H9 (cell line): ENCODE results near the gene SPARCL1. TPM values are rescaled to one million over a fixed set of nuclear protein-coding genes. Genes with fewer than 3 reads are reported as not detected.

Source experiments
- DNase-seq: peaks from one replicate; pipeline ENCODE4 v3.0.0-alpha.2; 2017
- H2AFZ ChIP-seq: one replicate; pipeline ENCODE4 v1.6.1; 2013; ENCODE audit warnings: mild to moderate bottlenecking, low read length, control low read depth, moderate library complexity
- H2AK5ac ChIP-seq: 2 replicates; pipeline ENCODE4 v1.6.1; 2013; ENCODE audit warnings: low read length, control low read depth, mixed read lengths; ENCODE audit not compliant: insufficient read length
- H2BK120ac ChIP-seq: one replicate; pipeline ENCODE4 v1.6.1; 2013; ENCODE audit warnings: low read depth, mild to moderate bottlenecking, low read length, control low read depth, inconsistent platforms; ENCODE audit not compliant: poor library complexity, severe bottlenecking
- H2BK12ac ChIP-seq: 2 replicates; pipeline ENCODE4 v1.6.1; 2013; ENCODE audit warnings: low read length, control low read depth, mixed read lengths, low read depth; ENCODE audit not compliant: insufficient read length
- H2BK15ac ChIP-seq: 2 replicates; pipeline ENCODE4 v1.6.1; 2013; ENCODE audit warnings: low read depth, low read length, control low read depth
- H2BK20ac ChIP-seq: one replicate; pipeline ENCODE4 v1.6.1; 2013; ENCODE audit warnings: low read depth, mild to moderate bottlenecking, low read length, control low read depth, inconsistent platforms; ENCODE audit not compliant: poor library complexity, severe bottlenecking
- H2BK5ac ChIP-seq: 2 replicates; pipeline ENCODE4 v1.6.1; 2013; ENCODE audit warnings: low read length, control low read depth, mixed read lengths; ENCODE audit not compliant: insufficient read length
- H3K14ac ChIP-seq: 2 replicates; pipeline ENCODE4 v1.6.1; 2013; ENCODE audit warnings: low read length, control low read depth; ENCODE audit not compliant: insufficient read depth
- H3K18ac ChIP-seq: 2 replicates; pipeline ENCODE4 v1.6.1; 2013; ENCODE audit warnings: low read depth, mild to moderate bottlenecking, mixed read lengths, low read length, control low read depth; ENCODE audit not compliant: insufficient read length
- H3K23ac ChIP-seq: 2 replicates; pipeline ENCODE4 v1.6.1; 2013; ENCODE audit warnings: low read length, control low read depth, mixed read lengths, low read depth; ENCODE audit not compliant: insufficient read length
- H3K23me2 ChIP-seq: 2 replicates; pipeline ENCODE4 v1.6.1; 2013; ENCODE audit warnings: low read depth, mild to moderate bottlenecking, mixed read lengths, low read length, control low read depth; ENCODE audit not compliant: insufficient read length, poor library complexity, severe bottlenecking
- H3K27ac ChIP-seq: 2 replicates; pipeline ENCODE4 v1.5.1; 2013; ENCODE audit warnings: low read length, control low read depth, mixed read lengths, low read depth; ENCODE audit not compliant: insufficient read length
- H3K27me3 ChIP-seq: 2 replicates; pipeline ENCODE4 v1.6.1; 2013; ENCODE audit warnings: low read length, control low read depth, inconsistent platforms; ENCODE audit not compliant: insufficient read depth
- H3K4ac ChIP-seq: 2 replicates; pipeline ENCODE4 v1.6.1; 2013; ENCODE audit warnings: low read depth, mild to moderate bottlenecking, control low read depth, inconsistent platforms, low read length, moderate library complexity
- H3K4me1 ChIP-seq: 2 replicates; pipeline ENCODE4 v1.6.1; 2013; ENCODE audit warnings: low read length, control low read depth, inconsistent platforms; ENCODE audit not compliant: insufficient read depth
- H3K4me2 ChIP-seq: 2 replicates; pipeline ENCODE4 v1.6.1; 2013; ENCODE audit warnings: low read length, control low read depth, mixed read lengths; ENCODE audit not compliant: insufficient read length, insufficient read depth
- H3K56ac ChIP-seq: 2 replicates; pipeline ENCODE4 v1.6.1; 2013; ENCODE audit warnings: low read depth, mild to moderate bottlenecking, mixed read lengths, low read length, control low read depth; ENCODE audit not compliant: insufficient read length
- H3K79me1 ChIP-seq: 2 replicates; pipeline ENCODE4 v1.6.1; 2013; ENCODE audit warnings: low read depth, mild to moderate bottlenecking, moderate library complexity, low read length, control low read depth, inconsistent platforms; ENCODE audit not compliant: insufficient read depth, poor library complexity, severe bottlenecking
- H3K79me2 ChIP-seq: 2 replicates; pipeline ENCODE4 v1.6.1; 2013; ENCODE audit warnings: low read length, control low read depth, inconsistent platforms; ENCODE audit not compliant: insufficient read depth
- H3K9ac ChIP-seq: 2 replicates; pipeline ENCODE4 v1.6.1; 2013; ENCODE audit warnings: low read length, control low read depth, mixed read lengths; ENCODE audit not compliant: insufficient read length; ENCODE audit errors: extremely low read depth
- H3K9me3 ChIP-seq: one replicate; pipeline ENCODE4 v1.6.1; 2013; ENCODE audit warnings: low read depth, low read length, inconsistent platforms; ENCODE audit not compliant: control insufficient read depth
- H3T11ph ChIP-seq: one replicate; pipeline ENCODE4 v1.6.1; 2013; ENCODE audit warnings: mild to moderate bottlenecking, low read length, control low read depth, inconsistent platforms
- H4K20me1 ChIP-seq: one replicate; pipeline ENCODE4 v1.6.1; 2013; ENCODE audit not compliant: control insufficient read depth, insufficient read length, insufficient read depth
- H4K5ac ChIP-seq: 2 replicates; pipeline ENCODE4 v1.6.1; 2013; ENCODE audit warnings: low read depth, mild to moderate bottlenecking, mixed read lengths, low read length, control low read depth; ENCODE audit not compliant: insufficient read length
- H4K8ac ChIP-seq: replicated peaks from 2 replicates; pipeline ENCODE4 v1.6.1; 2013; ENCODE audit warnings: low read length, control low read depth, mixed read lengths, low read depth; ENCODE audit not compliant: insufficient read length
- H4K91ac ChIP-seq: 2 replicates; pipeline ENCODE4 v1.6.1; 2013; ENCODE audit warnings: low read depth, mild to moderate bottlenecking, moderate library complexity, mixed read lengths, low read length, control low read depth; ENCODE audit not compliant: insufficient read length
- H3K27ac Mint-ChIP-seq, 3 experiments: 2 replicates in 2 of 3; 3 replicates in 1 of 3; pipeline ENCODE4 v1.8.0; 2020 to 2021; ENCODE audit warnings: mixed read lengths in 3 of 3, mild to moderate bottlenecking in 1 of 3, moderate library complexity in 1 of 3
- H3K27me3 Mint-ChIP-seq: 2 replicates; pipeline ENCODE4 v1.8.0; 2021; ENCODE audit warnings: low read depth, mild to moderate bottlenecking, moderate library complexity, mixed read lengths
- H3K36me3 Mint-ChIP-seq, 3 experiments: 2 replicates in 2 of 3; 3 replicates in 1 of 3; pipeline ENCODE4 v1.8.0; 2020 to 2021; ENCODE audit warnings: low read depth in 3 of 3, mixed read lengths in 3 of 3; ENCODE audit not compliant: insufficient read depth in 1 of 3
- H3K4me1 Mint-ChIP-seq, 2 experiments: 2 replicates each; pipeline ENCODE4 v1.8.0; 2020; ENCODE audit warnings: mixed read lengths in 2 of 2
- H3K4me3 Mint-ChIP-seq, 2 experiments: 2 replicates in 1 of 2; 3 replicates in 1 of 2; pipeline ENCODE4 v1.8.0; 2020 to 2021; ENCODE audit warnings: mild to moderate bottlenecking in 2 of 2, mixed read lengths in 2 of 2, moderate library complexity in 1 of 2
- H3K9me3 Mint-ChIP-seq, 2 experiments: 2 replicates in 1 of 2; 3 replicates in 1 of 2; pipeline ENCODE4 v1.8.0; 2020; ENCODE audit warnings: mild to moderate bottlenecking in 2 of 2, mixed read lengths in 2 of 2, moderate library complexity in 1 of 2
- whole genome bisulfite sequencing: extraction: QIAGEN DNeasy Blood & Tissue Kit; methylation state at CpG from one replicate; pipeline ENCODE4 v1.1.7; 2013; ENCODE audit warnings: missing lambda C conversion rate, low lambda C conversion rate, mixed read lengths; ENCODE audit not compliant: insufficient read length; ENCODE audit errors: extremely low coverage; 5-methylcytosine and 5-hydroxymethylcytosine counted together
- long read RNA-seq: library from polyadenylated mRNA; unstranded; transcript quantifications from one replicate; pipeline ENCODE4 v2.0.0, GENCODE V29; 2020
- total RNA-seq: library from RNA; stranded (reverse); gene quantifications from 2 replicates; pipeline ENCODE4 v1.2.1, GENCODE V29; 2021
- TF ChIP-seq, protein P1 (sequence below): fragments of 200-600 bp; sonication (generic); conservative IDR thresholded peaks from 3 replicates; pipeline ENCODE4 v1.8.0; 2021; ENCODE audit warnings: antibody characterized with exemption, mild to moderate bottlenecking

The SPARCL1 gene, protein sequence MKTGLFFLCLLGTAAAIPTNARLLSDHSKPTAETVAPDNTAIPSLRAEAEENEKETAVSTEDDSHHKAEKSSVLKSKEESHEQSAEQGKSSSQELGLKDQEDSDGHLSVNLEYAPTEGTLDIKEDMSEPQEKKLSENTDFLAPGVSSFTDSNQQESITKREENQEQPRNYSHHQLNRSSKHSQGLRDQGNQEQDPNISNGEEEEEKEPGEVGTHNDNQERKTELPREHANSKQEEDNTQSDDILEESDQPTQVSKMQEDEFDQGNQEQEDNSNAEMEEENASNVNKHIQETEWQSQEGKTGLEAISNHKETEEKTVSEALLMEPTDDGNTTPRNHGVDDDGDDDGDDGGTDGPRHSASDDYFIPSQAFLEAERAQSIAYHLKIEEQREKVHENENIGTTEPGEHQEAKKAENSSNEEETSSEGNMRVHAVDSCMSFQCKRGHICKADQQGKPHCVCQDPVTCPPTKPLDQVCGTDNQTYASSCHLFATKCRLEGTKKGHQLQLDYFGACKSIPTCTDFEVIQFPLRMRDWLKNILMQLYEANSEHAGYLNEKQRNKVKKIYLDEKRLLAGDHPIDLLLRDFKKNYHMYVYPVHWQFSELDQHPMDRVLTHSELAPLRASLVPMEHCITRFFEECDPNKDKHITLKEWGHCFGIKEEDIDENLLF
- total RNA-seq, result 0.17 and 0.68 TPM in 2 replicates
- long read RNA-seq, partial matches to known transcripts, result 1 of 2 reads
- long read RNA-seq, other reads (novel, unspliced or antisense), result 1 of 2 reads

DNA sequence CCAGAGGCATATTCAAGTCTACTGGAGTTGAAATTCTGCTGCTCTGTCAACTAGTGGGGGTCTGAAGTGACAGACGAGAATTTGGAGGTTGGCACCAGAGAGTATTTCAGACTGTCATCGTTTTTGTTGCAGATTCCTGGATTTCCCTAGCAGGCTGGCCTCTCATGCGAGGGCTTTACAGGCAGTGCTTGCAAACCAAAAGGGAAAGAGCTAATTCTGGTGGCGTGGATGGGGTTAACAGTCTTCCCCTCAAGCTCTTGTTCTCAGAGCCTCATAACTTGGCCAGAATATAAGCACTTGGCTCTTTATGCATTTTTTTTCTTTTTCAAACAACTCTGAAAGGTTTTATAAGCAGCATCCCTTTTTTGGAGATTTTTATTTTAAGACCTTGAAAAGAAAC is at the start of gene SPARCL1:
TSS of gene SPARCL1 (minus strand) at position 190 of the 400 bp plus-strand sequence. CDS start 29,802 bp downstream, outside the sequence.
- H3K4me3 Mint-ChIP-seq, result no peak within 1 kb of the TSS
- H3K23me2 ChIP-seq, result no peaks in the 10 kb centered on the region
- H3K9me3 ChIP-seq, result no peaks in the 10 kb centered on the region
- H3K14ac ChIP-seq, result no peak within 1 kb of the TSS
- no CpG with 5 or more reads among the region's 4 CpGs for WGBS
- no peak within 1 kb of the TSS for H2AFZ ChIP-seq
- no peak within 1 kb of the TSS for H3K4me2 ChIP-seq
- H3K27me3 Mint-ChIP-seq, result peaks cover 4% of the 10 kb centered on the region; the same call in 1 of the 2 replicates
- H3K4me1 ChIP-seq, result peaks cover 2% of the 10 kb centered on the region; the same call in 1 of the 2 replicates
- H4K5ac ChIP-seq, result no peak within 1 kb of the TSS
- peaks cover 10 to 15% of the 10 kb centered on the region in 2 experiments for H3K9me3 Mint-ChIP-seq
- no peak within 1 kb of the TSS for H4K8ac ChIP-seq
- no peaks in the 10 kb centered on the region for H3K79me2 ChIP-seq
- no peak within 1 kb of the TSS for H2AK5ac ChIP-seq
- no peak within 1 kb of the TSS for H4K91ac ChIP-seq
- TF ChIP-seq, protein P1, sequence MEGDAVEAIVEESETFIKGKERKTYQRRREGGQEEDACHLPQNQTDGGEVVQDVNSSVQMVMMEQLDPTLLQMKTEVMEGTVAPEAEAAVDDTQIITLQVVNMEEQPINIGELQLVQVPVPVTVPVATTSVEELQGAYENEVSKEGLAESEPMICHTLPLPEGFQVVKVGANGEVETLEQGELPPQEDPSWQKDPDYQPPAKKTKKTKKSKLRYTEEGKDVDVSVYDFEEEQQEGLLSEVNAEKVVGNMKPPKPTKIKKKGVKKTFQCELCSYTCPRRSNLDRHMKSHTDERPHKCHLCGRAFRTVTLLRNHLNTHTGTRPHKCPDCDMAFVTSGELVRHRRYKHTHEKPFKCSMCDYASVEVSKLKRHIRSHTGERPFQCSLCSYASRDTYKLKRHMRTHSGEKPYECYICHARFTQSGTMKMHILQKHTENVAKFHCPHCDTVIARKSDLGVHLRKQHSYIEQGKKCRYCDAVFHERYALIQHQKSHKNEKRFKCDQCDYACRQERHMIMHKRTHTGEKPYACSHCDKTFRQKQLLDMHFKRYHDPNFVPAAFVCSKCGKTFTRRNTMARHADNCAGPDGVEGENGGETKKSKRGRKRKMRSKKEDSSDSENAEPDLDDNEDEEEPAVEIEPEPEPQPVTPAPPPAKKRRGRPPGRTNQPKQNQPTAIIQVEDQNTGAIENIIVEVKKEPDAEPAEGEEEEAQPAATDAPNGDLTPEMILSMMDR, result no peak
- H2BK5ac ChIP-seq, result no peak within 1 kb of the TSS
- H3K56ac ChIP-seq, result no peak within 1 kb of the TSS
- no peak within 1 kb of the TSS for H3K4ac ChIP-seq
- H3K79me1 ChIP-seq, result no peaks in the 10 kb centered on the region
- no peaks in the 10 kb centered on the region for H4K20me1 ChIP-seq
- H3K27ac Mint-ChIP-seq, result peak within 1 kb of the TSS in 1 of 3 experiments; percentile 20; a peak in 1 of 7 replicates
- H3T11ph ChIP-seq, result no peak within 1 kb of the TSS
- H3K23ac ChIP-seq, result no peak within 1 kb of the TSS
- no peak for DNase-seq
- H2BK20ac ChIP-seq, result no peak within 1 kb of the TSS
- peaks cover 6 to 7% (median 6%) of the 10 kb centered on the region in 3 experiments for H3K36me3 Mint-ChIP-seq
- H3K18ac ChIP-seq, result no peak within 1 kb of the TSS
- no peak within 1 kb of the TSS for H2BK15ac ChIP-seq
- H3K27me3 ChIP-seq, result no peaks in the 10 kb centered on the region
- H3K9ac ChIP-seq, result no peak within 1 kb of the TSS
- H2BK12ac ChIP-seq, result no peak within 1 kb of the TSS
- peaks cover 46 to 51% of the 10 kb centered on the region in 2 experiments for H3K4me1 Mint-ChIP-seq
- H2BK120ac ChIP-seq, result no peak within 1 kb of the TSS
- no peak within 1 kb of the TSS for H3K27ac ChIP-seq
